SH-SY5Y (cell line): ENCODE data around the gene DDX28.

ENCODE experiments used
- GATA2 ChIP-seq: IDR thresholded peaks from 2 replicates; pipeline ENCODE4 v1.6.1; 2011; ENCODE audit warnings: mild to moderate bottlenecking, low read depth, low read length
- GATA3 ChIP-seq: IDR thresholded peaks from 2 replicates; pipeline ENCODE4 v1.6.1; 2011; ENCODE audit warnings: low read depth, mild to moderate bottlenecking, low read length, moderate library complexity

DNA sequence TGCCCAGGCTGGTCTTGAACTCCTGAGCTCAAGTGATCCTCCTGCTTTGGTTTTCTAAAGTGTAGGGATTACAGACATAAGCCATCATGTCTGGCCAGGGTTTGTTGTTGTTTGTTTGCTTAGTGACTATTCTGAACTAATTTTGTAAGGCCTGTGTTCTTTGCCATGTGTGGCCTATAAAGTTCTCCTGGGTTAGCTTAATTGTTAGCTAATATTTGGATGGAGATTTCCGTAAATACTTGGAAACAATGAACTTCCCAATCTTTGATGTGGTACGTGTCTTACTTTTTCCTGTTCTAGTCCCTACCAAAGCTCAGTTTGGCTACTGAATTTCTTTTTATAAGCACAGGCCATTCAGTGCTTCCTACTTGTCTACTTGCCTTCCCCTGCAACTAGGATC is 25.0 kb upstream of the DDX28 start:
- TF ChIP-seq GATA3 (no peak), GATA2 (no peak)
